Nephron progenitor cell (in vitro differentiated cells): ENCODE data around the gene RAB25.
A peak's percentile ranks its signal among the peaks of the same experiment; 100 is the strongest.
"Not testable (repeated sequence)": the region's sequence is repeated elsewhere in the genome, so short reads cannot be mapped to it uniquely, and the experiment has no call there.

Experiments
- DNase-seq: peaks from one replicate; pipeline ENCODE4 v3.0.0; 2021
- H3K27ac Mint-ChIP-seq: 2 replicates; pipeline ENCODE4 v1.8.0; 2021; ENCODE audit warnings: mild to moderate bottlenecking, moderate library complexity, mixed read lengths
- H3K27me3 Mint-ChIP-seq: 2 replicates; pipeline ENCODE4 v1.8.0; 2021; ENCODE audit warnings: mild to moderate bottlenecking, low read depth, mixed read lengths; ENCODE audit not compliant: poor library complexity
- H3K36me3 Mint-ChIP-seq: 2 replicates; pipeline ENCODE4 v1.8.0; 2021; ENCODE audit warnings: low read depth, mixed read lengths
- H3K4me1 Mint-ChIP-seq: 2 replicates; pipeline ENCODE4 v1.8.0; 2021; ENCODE audit warnings: mixed read lengths
- H3K4me3 Mint-ChIP-seq: 2 replicates; pipeline ENCODE4 v1.8.0; 2021; ENCODE audit warnings: mild to moderate bottlenecking, moderate library complexity, mixed read lengths
- H3K9me3 Mint-ChIP-seq: 2 replicates; pipeline ENCODE4 v1.8.0; 2021; ENCODE audit warnings: mild to moderate bottlenecking, moderate library complexity, mixed read lengths
- TF ChIP-seq, protein P1 (sequence below): fragments of 200-600 bp; sonication (generic); IDR thresholded peaks from 2 replicates; pipeline ENCODE4 v1.5.0; 2021; ENCODE audit warnings: antibody characterized with exemption

RAB25 gene

DNA sequence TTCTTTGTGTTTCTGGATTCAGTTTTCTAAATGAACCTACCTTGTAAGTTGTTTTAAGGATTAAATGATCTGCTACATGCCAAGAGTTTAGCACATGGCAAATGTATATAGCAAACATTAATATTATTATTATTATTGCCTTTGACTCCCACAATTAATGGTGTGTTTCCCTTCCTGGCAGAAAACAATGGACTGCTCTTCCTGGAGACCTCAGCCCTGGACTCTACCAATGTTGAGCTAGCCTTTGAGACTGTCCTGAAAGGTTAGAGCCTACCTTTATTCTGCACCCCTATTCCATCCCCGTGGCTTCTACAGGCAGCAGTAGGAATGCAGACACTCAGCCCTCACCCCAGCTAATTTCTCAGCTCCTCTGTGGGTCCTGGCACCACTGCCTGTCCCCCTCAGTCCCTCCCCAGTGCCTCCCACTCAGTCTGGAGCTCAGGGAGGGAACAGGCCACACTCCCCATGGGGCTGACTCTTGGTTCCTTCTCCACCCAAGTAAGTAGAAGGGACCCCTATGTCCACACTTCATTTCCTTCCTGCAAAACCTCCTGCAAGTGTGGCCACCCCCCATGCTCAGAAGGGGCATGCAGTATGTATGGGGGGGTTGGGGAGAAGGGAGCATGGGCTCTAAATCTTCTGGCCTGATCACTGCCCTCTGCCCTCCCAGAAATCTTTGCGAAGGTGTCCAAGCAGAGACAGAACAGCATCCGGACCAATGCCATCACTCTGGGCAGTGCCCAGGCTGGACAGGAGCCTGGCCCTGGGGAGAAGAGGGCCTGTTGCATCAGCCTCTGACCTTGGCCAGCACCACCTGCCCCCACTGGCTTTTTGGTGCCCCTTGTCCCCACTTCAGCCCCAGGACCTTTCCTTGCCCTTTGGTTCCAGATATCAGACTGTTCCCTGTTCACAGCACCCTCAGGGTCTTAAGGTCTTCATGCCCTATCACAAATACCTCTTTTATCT is 8.8 kb downstream of the RAB25 start:
- no peaks in the 10 kb centered on the region for H3K9me3 Mint-ChIP-seq
- peak overlapping the region; percentile 86 for H3K27ac Mint-ChIP-seq
- TF ChIP-seq, protein P1, sequence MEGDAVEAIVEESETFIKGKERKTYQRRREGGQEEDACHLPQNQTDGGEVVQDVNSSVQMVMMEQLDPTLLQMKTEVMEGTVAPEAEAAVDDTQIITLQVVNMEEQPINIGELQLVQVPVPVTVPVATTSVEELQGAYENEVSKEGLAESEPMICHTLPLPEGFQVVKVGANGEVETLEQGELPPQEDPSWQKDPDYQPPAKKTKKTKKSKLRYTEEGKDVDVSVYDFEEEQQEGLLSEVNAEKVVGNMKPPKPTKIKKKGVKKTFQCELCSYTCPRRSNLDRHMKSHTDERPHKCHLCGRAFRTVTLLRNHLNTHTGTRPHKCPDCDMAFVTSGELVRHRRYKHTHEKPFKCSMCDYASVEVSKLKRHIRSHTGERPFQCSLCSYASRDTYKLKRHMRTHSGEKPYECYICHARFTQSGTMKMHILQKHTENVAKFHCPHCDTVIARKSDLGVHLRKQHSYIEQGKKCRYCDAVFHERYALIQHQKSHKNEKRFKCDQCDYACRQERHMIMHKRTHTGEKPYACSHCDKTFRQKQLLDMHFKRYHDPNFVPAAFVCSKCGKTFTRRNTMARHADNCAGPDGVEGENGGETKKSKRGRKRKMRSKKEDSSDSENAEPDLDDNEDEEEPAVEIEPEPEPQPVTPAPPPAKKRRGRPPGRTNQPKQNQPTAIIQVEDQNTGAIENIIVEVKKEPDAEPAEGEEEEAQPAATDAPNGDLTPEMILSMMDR = no peak
- peaks cover 20% of the 10 kb centered on the region for H3K36me3 Mint-ChIP-seq
- no peaks in the 10 kb centered on the region for H3K27me3 Mint-ChIP-seq
- peaks cover 74% of the 10 kb centered on the region for H3K4me1 Mint-ChIP-seq
- no peak for DNase-seq
- no peak overlapping the region for H3K4me3 Mint-ChIP-seq

DNA sequence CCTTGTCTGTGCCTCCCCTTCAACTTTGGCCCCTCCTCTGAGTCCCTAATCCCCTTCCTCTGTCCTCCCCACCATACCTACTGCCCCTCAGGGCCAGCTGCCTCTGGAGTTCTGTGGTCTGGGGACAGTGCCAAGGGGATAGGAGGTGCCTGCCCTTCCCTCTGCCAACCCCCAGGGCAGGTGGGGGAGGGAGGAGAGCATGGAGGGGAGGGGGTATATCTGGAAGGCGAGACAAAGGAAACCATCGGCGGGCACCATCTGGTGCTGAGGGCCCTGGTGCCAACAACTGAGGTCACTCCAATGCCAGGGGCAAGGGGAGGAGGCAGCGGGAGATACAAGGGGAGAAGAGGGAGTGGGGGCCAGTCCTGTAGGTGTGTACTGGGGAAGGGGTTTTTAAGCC is 9.6 kb downstream of the RAB25 start:
- Mint-ChIP-seq H3K4me3 (no peak overlapping the region), H3K4me1 (peaks cover 74% of the 10 kb centered on the region), H3K36me3 (peaks cover 26% of the 10 kb centered on the region), H3K27ac (peak overlapping the region; percentile 86), H3K9me3 (no peaks in the 10 kb centered on the region), H3K27me3 (no peaks in the 10 kb centered on the region)
- DNase-seq = no peak
- TF ChIP-seq, protein P1 = no peak

DNA sequence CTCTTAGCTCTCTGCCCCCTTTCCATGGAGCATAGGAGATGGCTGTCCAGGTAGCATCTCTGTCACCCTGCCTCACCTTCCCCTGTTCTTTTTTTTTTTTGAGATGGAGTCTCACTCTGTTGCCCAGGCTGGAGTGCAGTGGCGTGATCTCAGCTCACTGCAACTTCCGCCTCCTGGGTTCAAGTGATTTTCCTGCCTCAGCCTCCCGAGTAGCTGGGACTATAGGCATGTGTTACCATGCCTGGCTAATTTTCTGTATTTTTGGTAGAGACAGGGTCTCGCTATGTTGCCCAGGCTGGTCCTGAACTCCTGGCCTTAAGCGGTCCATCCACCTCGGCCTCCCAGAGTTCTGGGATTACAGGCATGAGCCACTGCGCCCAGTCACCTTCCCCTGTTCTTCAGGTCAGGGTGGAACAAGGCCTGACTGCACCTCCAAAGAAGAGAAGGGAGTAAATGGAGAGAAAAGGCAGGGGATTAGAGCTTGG is 10.4 kb downstream of the RAB25 start:
- peaks cover 74% of the 10 kb centered on the region for H3K4me1 Mint-ChIP-seq

DNA sequence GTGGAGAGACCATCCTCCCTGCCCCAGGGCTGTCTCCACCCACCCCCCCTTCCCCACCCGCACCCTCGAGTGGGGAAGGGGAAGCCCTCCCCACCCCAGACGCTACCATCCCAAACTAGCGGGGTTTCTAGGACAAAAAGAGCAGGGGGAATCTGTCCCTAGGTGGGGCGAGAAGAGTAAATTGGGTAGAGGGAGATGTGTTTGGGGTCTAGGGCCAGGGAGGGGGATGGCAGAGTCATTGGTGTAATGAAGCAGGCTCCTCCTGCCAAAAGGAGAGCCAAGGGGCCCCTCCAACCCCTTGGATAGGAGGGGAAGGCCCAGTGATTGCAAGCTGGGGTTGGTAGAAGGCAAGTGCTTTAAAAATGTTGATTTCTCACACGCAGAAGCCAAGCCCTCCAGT is 11.3 kb downstream of the RAB25 start:
- no peak for DNase-seq
- TF ChIP-seq, protein P1 = no peak
- Mint-ChIP-seq H3K9me3 (no peaks in the 10 kb centered on the region), H3K27me3 (no peaks in the 10 kb centered on the region), H3K4me1 (peaks cover 78% of the 10 kb centered on the region), H3K27ac (peak overlapping the region; percentile 76), H3K36me3 (peaks cover 29% of the 10 kb centered on the region), H3K4me3 (peak overlapping the region; percentile 79)

More for the DNA sequence above, 10.4 kb downstream of the RAB25 start:
- H3K9me3 Mint-ChIP-seq, DNase-seq, H3K27me3 Mint-ChIP-seq: not testable (repeated sequence)
- Mint-ChIP-seq H3K27ac (peak overlapping the region; percentile 71), H3K4me3 (peak overlapping the region; percentile 55), H3K36me3 (peaks cover 29% of the 10 kb centered on the region)

DNA sequence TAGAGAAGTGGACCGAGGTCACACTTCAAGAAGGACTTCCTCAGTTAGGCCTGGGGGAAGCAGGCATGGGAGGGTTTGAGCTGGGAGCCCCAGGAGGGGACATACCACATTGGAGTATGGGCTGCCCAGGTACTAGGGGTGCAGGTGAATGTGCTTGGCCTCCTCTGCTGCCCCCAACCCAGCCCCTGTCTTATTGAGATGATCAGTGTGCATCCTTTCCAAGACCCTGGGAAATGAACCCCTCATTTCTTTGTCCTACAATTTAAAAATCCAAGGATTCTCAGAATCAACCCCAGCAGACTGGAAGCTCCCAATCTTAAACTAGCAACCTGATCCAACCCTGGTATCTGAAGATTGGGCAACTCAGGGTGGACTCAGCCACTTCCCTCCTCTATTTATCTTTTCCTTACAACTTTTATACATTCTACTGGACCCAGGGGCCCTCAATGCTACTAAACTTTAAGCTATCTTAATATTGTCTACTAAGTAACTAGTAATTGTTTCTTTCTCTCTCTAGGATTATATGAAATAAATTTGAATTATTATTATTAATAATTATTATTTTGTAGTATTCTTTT is 12.2 kb downstream of the RAB25 start:
- Mint-ChIP-seq H3K36me3 (peaks cover 35% of the 10 kb centered on the region), H3K9me3 (no peaks in the 10 kb centered on the region), H3K27ac (peak overlapping the region; percentile 76), H3K4me1 (peaks cover 84% of the 10 kb centered on the region), H3K27me3 (no peaks in the 10 kb centered on the region), H3K4me3 (peak overlapping the region; percentile 79)
- no peak for DNase-seq
- TF ChIP-seq, protein P1 = no peak

DNA sequence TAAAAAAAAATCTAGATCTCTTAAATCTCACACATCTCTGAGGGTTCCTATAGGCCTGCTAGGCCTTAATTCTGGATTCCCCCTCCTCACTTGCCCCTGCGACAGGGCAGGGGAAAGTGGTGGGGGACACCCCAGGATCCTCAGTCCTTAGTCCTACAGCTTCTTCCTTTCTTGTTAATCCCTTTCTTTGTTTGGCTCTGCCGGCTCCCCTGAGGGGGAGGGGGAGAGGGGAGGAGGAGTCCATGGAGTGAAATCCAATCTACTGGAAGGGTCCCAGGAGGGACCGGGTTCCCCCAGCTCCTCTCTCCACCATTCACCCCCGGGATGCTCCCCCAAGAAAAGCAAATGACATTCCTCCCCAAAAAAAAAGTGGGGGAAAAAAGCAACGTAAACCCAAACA is 12.8 kb downstream of the RAB25 start:
- peak overlapping the region; percentile 99 for H3K27ac Mint-ChIP-seq
- TF ChIP-seq, protein P1 = no peak
- peaks cover 39% of the 10 kb centered on the region for H3K36me3 Mint-ChIP-seq
- peak; percentile 63 for DNase-seq
- peak overlapping the region; percentile 79 for H3K4me3 Mint-ChIP-seq
- peaks cover 89% of the 10 kb centered on the region for H3K4me1 Mint-ChIP-seq
- no peaks in the 10 kb centered on the region for H3K27me3 Mint-ChIP-seq
- no peaks in the 10 kb centered on the region for H3K9me3 Mint-ChIP-seq
